Ovary (tissue), 3 donors: ENCODE results near the gene SORCS2.

Experiments
- CTCF ChIP-seq, 3 donors: fragments of 450-650 bp in 2 of 3; fragments of 200-600 bp in 1 of 3; IDR thresholded peaks; one replicate each; pipeline versions ENCODE4 v1.5.1 to v1.8.0; 2016 to 2022; ENCODE audit warnings: antibody characterized with exemption in 3 of 3, mild to moderate bottlenecking in 1 of 3
- EP300 ChIP-seq: sonication (generic); formaldehyde crosslinking; IDR thresholded peaks from one replicate; pipeline ENCODE4 v1.6.1; 2017; ENCODE audit warnings: antibody characterized with exemption
- POLR2A ChIP-seq: fragments of 450-650 bp; IDR thresholded peaks from one replicate; pipeline ENCODE4 v1.6.1; 2017; ENCODE audit warnings: antibody characterized with exemption, mild to moderate bottlenecking, moderate library complexity
- donor health status: DM: no; HTN: no; CAD: no.

DNA sequence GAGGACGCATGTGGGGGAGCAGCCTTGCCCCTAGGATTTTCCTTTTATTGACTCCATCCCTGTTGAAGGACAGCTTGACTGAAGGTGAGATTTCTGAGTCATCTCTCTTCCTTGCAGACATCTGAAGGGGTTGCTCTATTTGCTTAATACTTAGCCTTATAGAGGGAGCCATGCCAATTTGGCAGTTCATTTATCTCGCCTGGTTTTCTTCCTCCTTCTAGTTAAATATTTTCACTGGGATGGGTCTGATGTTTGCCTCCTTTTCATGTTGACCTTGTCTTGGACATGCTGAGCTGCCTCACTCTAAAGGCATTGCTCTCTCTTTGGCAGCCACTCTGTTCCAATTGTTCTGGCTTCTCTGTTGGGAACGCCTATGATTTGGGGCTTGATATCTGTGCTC, 393.4 kb downstream of the SORCS2 start:
- TF ChIP-seq CTCF (IDR thresholded peaks at IDR 0.05) = no peak
- TF ChIP-seq POLR2A = no peak
- no peak for TF ChIP-seq EP300
